Right hindlimb (tissue), 1 donor: ENCODE measurements around the gene RPS6KB2.

Source experiments
- DNase-seq: peaks from one replicate; pipeline ENCODE4 v3.0.0-alpha.2; 2018

Gene RPS6KB2

DNA sequence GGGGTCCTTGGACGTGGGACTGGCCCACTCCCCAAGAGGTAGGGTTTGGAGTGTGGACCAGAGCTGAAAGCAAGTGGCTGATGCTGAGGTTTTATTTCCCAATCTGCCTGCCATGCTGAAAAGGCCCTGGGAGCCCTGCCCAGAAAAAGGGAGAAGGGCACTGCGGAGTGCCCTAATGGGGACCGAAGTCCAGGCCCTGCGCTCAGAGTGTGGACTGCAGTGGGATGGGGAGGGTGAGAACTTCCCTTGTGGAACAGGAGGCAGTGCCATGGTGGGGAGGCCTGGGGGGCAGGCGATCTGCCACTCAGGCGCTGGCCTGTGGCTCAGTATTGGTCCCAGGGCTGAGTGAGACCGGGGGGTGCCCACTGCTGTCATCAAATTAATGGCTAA lies 19.9 kb downstream of the RPS6KB2 start:
- DNase-seq = no peak

DNA sequence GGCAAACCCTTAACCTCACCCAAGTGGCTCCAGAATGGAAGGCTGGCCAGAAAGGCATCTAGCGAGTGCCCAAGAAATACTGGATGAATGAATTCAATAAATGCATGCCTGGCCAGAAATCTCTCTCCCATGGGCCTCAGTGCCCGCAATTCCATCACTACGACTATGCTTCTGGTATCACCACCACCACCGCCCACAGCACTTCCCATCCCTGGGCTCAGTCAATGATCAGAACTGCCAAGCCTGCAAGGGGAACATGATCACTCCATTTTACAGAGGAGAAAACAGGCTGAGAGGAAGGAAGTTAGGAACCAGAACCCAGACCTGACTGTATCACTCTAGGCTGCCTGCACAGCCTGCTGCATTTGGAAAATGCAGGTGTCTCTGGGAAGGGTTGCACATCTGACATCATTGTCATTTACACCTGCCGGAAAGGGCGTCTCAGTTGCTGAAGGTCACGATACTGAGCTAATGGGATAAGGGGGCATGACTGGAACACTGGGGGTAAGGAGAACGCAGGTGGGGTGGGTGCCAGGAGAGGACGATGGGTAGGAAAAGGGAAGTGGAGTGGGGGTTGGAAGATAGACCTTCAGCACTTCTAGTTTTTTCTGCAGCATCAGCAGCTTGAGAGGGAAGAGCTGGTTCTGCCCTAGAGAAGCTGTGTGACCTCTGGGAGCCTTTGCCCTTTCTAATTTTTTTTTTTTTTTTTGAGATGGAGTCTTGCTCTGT lies 21.0 kb downstream of the RPS6KB2 start:
- peak; percentile 12 for DNase-seq

DNA sequence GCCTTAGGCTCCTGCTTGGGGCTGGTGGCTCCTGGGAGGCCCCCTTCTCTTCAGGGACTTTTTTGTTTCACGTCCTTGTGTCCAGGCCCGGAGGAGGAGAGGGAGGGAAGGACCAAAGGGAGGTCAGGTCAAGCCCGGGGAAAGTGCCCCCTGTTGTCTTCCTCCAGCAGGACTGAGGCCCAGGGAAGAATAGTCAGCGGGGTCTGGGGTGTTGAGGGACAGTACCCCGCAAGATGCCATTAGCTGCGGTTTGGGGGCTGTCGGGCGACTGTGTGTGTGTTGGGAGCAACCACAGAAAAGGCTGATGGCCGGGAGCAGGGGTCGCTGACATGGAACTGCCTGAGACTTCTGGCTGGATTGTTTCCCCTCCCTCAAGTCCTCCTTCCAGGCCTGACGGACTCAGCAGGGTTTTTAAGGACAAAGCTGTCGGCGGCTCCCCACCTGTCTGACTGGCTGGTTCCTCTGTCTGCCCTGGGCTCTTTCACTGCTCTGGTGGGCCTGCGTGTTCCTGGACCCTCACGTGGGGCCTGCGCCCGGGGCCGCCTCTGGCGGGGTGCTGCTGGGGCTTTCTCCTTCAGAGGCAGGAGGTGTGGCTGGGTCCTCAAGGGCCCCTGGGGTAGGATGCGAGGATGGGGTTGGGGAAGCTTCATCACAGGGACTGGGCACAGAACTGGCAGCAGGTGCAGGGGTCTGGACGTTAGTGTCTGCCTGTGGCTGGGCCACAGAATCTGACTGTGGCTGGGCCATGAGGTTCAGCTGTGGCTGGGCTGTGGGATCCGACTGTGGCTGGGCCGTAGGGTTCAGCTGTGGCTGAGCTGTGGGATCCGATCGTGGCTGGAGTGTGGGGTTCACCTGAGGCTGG lies 22.7 kb downstream of the RPS6KB2 start:
- peak; percentile 14 for DNase-seq

DNA sequence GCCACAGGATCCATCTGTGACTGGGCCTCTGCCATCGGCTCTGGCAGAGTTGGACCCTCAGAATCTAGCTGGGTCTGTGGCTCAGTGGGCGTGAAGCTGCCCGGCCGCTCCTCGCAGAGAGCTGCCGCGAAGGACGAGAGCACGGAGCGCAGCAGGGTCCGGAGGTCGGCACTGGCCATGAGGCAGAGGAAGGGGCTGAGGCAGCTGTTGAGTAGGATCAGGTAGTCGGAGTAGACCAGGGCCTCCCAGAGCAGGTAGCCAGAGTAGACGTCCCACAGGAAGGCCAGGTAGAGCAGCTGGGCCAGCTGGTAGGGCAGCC lies 23.3 kb downstream of the RPS6KB2 start:
- peak; percentile 14 for DNase-seq

DNA sequence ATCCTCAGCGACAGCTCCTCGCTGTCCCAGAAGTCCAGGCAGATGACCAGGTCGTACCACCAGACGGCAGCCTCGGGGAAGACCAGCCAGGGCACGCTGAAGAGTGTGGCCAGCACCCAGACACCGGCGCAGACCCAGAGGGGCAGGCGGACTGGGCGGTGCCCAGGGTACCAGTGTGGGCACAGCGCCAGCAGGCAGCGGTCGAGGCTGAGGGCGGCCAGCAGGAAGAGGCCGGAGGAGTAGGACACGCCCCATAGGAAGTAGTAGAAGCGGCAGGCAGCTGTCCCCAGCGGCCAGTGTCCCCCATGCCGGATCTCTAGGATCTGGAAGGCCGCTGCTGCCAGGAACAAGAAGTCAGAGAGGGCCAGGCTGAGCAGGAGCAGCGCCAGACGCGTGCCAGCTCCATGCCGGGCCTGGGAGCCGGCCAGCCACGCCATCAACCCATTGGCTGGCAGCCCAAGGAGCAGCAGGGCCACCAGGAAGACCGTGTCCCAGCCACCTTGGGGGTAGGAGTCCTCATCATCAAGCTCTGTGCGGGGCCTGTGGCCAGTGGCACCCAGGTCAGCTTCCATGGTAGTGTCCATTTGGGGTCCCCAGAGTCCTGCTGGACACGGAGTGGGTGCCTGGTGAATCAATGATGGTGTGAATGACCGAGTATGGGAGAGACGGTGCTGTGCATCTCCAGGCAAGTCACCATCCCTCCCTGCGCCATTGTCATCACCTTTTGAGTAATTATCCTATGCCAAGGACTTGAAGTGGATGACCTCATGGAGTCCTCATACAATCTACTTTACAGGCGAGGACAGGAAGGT lies 24.1 kb downstream of the RPS6KB2 start, which contains the start of gene GPR152:
Gene GPR152, minus strand, starts transcription at position 589 of the 812 bp plus-strand sequence. Its CDS starts 5 bp downstream, at position 584.
- DNase-seq = peak; percentile 22

DNA sequence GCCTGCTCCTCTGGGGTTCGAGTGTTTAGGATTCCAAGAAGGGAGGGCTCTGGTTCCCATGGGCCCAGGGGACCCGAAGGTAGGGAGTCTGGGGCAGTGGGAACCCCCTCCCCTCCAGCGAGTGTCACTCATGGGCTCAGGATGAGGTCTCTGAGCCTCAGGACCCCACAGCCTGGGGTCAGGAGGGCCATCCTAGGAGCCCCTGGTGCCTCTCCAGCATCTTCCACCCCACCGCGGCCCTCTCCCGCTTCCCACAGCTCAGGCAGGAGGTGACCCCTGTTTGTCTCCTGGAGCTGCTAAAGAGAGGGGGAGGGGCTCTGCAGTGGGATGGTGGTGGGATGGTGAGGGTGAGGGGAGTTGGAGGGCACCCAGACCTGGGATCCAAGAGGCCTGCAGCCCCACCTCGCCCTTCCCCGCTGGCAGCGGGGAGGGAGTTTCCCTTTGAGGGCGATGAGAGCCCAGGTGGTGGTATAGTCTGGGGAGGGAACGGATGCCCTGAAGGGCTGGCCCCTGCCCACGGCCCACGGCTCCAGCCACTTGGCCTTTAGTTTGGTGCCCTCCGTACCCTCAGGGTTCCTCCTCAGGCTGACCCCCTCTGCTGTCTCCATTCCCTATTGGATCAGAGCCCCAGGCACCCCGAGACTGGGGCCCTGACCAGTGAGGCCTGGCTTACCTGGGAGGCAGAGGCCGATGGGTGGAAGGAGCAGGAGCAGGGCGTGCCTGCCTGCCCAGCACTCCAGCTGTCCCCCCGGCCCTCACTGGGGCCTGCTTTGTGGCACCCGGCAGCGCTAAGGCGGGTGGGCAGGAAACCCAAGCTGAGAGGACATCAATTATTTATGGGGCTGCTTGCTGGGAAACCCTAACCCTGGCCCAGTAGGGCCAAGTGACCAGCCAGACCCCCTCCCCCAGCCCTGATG lies 25.8 kb downstream of the RPS6KB2 start:
- peak; percentile 15 for DNase-seq

DNA sequence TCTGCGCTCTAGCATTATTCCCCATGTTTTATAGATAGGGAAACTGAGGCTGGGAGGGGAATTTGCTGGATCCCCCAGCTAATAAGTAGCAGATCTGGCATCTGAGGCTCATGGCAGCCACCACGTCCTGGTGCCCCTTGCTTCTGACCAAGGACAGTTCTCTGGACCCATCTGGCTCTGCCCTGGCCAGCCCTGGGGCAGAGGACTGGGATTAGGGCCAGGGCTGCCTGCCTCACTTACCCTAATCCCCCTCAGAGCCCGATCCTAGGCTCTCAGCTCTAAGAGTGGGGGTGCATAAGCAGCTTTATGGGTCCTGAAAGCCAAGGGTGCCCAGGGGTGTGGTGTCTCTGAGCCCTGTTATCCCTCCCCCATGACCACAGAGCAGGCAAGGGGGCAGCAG lies 26.8 kb downstream of the RPS6KB2 start, which contains the start of gene CABP4:
Gene CABP4, plus strand, starts transcription at position 301 of the 400 bp plus-strand sequence. Its CDS starts 70 bp downstream, at position 371.
- DNase-seq = no peak

DNA sequence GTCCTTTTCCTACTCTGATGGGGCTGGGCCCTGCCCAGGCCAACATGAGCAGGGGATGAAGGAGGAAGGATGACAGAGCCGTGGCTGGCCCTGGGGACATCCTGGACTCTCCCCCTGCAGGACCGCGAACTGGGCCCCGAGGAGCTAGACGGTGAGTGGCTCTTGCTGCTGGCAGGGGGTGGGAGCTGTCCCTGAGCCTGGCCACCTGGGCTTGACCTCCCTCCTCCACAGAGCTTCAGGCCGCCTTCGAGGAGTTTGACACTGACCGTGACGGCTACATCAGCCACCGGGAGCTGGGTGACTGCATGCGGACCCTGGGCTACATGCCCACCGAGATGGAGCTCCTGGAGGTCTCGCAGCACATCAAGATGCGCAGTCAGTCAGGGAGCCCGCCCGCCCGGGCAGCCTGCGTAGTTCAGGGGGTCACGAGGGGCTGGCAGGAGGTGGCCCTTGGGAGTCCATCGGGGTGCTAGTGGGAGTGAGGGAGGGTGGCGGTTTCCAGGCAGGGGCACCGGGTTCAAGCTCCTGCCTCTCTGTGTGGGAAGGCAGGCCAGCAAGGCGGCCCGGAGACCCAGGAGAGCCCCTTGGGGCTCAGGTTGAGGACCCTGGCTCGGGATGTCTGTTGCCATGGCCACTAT lies 27.9 kb downstream of the RPS6KB2 start:
- DNase-seq = peak; percentile 14

DNA sequence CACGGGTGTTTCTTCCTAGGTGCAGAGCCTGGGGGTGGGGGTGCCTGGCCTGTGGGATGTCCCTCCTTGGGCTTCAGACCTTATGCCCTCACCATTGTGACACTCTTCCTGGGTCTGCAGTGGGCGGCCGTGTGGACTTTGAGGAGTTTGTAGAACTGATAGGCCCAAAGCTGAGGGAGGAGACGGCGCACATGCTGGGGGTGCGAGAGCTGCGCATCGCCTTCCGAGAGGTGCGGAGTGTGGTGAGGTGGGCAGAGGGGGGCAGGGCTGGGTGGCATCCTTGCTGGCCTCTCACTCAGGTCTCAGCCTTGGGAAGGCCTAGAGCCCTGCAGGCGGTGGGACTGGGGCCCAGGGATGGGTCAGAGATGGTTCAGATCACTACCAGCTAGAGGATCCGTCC lies 29.2 kb downstream of the RPS6KB2 start:
- no peak for DNase-seq

DNA sequence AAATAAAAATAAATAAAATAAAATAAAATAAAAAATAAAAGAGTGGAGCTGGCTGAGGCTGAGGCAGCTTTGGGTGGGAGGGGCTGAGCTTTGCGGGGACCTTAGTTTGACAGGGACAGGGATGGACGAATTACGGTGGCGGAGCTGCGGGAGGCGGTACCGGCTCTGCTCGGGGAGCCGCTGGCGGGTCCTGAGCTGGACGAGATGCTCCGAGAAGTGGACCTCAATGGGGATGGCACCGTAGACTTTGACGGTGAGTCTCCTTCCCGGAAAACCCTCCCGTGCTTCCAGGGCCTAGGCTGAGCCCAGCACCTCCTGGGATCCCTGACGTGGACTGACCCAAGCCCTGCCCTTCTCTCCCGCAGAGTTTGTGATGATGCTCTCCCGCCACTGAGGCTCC lies 30.0 kb downstream of the RPS6KB2 start:
- no peak for DNase-seq

DNA sequence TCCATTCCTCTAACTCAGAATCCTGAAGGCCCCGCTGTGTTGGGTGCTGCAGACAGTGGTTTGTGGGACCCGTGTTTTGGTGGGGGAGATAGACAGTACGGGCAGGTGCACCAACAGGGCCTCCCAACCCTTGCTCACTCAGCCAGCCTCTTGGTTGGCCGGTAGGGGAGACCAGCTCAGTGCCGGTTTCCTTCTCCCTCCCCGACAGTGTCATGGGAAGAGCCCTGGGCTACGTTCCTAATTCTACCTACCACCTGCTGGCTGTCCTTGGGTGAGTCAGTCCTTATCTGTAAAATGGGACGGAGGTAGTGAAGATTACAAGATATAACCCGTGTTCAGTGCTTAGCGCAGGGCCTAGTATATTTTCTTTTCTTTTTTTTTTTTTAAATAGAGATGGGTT lies 34.9 kb downstream of the RPS6KB2 start:
- no peak for DNase-seq

DNA sequence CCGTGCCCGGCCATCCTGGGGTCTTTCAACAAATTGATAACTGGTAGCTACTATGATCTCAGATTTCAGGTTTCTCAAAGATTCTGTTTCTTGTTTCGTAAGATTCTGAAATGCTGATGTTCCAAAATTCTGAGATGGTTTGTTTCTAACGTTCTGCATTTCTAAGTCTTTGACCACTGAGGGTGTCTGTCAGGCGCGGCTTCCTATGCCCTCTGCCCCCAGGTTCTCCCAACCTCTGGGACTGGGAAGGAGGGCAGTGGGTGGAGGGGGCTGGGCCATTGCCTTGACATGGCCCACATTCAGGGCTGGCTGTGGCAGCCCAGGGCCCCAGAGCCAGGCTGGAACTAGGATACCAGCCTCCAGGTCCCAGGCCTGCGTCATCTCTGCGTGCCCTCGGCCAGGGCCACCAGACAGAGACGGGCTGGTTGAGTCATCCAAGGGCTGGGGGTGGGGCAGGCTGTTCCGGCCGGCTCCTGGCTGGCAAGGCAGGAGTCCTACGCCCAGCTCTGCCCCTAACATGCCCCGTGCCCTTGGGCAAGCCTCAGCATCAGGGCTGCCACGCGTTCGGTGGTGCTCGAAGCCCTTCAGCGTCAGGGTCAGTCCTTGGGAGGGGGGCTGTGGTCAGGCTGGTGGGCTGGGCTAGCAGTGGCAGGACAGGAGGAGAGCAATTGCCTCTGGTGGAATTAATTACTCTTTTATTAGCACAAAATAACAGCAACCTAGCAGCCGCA lies 35.6 kb downstream of the RPS6KB2 start:
- peak; percentile 24 for DNase-seq

DNA sequence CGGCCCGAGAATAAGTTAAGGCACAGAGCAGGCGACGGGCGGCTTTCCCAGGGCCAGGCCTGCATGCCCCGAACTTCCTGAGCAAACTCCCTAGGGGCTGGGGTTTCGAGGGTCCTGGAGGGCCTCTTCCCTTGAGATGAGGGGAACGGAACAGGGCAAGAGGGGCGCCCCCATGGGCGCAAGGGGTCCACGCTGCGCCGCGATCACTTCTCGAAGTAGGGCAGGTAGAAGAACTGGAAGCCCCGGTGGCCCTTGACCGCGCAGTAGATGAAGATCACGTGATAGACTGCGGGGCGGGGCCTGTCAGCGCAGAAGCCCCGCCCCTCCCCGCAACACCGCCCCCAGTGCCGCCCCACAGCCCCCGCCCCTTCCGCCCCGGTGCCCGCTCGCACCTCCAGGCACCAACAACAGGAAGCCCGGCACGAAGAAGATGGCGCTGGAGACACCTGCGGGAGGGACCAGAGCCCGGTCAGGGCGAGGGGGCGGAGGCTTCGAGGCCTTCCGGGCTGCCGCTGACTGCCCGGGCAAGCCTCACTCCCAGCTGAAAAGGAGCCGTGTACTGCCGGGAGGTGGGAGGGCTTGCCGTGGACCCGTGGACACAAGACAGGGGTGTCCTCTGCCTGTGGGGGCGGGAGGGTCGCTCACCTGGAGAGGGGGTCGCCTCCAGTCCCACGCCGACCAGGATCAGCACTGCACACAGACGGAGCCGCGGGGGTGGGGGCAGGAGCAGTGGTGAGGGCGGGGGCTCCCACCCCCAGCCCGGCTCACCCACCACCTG lies 36.3 kb downstream of the RPS6KB2 start:
- peak; percentile 80 for DNase-seq

DNA sequence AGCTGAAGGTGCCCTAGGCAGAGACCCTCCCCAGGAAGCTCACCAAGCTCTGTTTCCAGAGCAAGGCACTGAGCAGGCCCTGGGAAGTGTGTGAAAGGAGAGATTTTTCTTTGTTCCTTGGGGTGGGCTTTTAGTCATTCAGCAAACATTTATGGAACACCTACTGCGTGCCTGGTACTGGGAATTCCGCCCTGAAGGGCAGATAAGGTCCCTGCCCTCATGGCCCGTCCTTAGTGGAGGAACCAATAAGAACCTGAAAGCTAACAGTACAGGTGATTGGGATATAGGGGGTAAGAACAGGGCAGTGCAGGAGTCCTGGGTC lies 36.9 kb downstream of the RPS6KB2 start:
- DNase-seq = no peak

DNA sequence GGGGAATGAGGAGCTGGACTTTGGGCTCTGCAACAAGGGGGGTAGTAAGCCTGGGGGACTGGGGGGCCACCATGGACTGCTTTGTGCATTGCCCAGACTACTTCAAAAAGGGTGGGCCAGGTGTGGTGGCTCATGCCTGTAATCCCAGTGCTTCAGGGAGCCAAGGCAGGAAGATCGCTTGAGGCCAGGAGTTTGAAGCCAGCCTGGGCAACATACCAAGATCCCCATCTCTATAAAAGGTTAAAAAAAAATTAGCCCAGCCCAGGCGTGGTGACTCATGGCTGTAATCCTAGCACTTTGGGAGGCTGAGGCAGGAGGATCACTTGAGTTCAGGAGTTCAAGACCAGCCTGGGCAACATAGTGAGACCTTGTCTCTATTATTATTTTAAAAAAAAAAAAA lies 37.2 kb downstream of the RPS6KB2 start:
- peak; percentile 23 for DNase-seq

DNA sequence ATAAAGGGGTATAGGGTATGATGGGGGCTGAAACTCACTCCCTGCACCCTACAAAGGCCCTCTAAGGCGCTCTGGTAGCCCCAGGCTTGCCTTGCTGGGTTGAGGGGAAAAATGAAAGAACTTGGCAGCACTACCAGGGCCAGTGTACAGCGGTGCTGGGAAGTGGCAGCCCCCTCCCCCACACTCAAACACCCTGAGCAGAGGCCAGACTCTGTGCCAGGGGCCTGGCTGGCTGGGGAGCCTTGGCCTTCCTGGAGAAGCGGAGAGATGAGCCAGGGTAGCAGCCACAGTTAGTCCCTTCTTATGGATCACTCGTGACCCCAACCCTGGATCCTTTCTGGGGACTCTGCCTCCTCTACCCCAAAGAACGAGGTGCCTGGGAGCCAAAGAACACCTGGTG lies 38.1 kb downstream of the RPS6KB2 start:
- peak; percentile 16 for DNase-seq

DNA sequence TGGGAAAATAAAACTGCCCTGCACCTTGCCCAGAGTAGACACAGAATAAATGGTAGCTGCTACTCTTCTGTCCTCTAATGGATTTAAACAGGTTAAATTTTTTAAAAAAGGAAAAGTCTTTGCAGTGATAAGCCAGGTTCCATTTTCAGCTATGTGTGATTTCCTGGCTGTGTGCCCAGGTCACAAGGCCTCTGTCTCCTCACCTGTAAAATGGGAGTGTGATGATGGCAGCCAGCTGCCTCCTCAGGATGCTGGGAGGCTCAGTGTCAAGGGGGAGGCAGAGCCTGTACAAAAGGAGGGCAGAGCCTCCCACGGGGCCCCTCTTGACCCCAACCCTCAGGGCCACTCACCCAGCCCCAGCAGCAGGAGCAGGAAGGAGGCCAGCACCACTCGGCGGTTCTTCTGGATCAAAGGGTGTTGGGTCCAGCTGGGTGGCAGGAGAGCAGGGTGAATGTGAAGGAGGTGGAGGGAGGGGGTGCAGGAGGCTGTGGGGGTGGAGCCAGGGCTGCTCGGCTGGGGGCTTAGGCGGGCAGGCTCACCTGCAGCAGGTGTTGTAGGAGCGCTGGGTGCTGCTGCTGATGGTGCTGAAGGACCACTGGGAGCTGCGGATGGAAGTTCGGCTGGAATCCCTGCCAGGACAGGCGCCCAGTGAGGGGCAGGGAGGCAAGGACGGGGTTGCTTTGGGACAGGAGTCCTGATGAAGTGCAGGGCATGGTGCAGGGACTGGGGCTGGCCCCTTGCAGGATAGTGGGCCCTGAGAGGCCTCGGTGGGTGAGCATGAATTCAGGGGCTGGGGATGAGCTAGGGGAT lies 38.9 kb downstream of the RPS6KB2 start:
- DNase-seq = peak; percentile 17

DNA sequence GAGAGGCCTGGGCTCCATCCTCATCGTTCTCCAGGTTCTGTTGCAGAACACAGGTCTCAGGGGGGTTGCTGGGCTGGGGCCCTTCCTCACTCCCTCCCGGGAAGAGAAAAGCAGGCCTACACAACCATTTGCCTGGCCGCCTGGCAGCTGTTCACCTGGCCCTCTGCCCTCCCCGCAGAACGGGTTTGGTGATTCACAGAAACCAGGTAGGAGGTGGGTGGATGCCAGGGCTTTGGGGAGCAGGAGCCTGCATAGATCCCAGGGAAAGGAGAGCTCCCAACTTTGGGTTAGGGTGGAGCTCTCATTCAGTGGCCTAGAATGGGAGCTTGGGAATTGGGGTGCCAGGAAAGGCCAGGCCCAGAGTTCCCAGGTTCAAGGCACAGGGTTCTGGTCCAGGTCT lies 39.8 kb downstream of the RPS6KB2 start:
- peak; percentile 55 for DNase-seq

DNA sequence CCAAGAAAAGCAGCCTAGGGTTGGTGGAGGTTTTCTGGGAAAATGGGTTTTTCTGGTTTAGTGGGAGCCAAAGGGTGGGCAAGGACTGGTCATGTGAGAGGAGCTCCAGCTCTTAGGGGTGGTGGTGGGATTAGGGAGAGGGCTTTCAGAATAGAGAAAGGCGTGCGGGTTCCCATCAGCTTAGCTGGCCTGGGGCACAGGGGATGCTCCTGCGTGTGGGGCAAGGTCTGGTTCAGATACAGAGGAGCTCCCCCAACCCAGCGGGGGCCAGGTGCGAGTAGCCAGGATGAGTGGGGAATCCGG lies 40.1 kb downstream of the RPS6KB2 start:
- DNase-seq = no peak
